ENCODE data around the gene EFCAB14.

Gene EFCAB14

GRCh38 chr1:46725736-46726108, 6.8 kb upstream of the EFCAB14 start:
- DNase-seq = no peak

GRCh38 chr1:46724991-46725735, 6.2 kb upstream of the EFCAB14 start:
- H2AFZ ChIP-seq (ENCODE audit: low read depth, low read length) = no peak overlapping the region

More at GRCh38 chr1:46725736-46726108, 6.8 kb upstream of the EFCAB14 start:
- H4K20me1 ChIP-seq (ENCODE audit: insufficient read depth, low read length) = no peaks in the 10 kb centered on the region
- H3K27me3 ChIP-seq (ENCODE audit: insufficient read depth, low read length, poor library complexity) = no peaks in the 10 kb centered on the region
- no peaks in the 10 kb centered on the region for H3K79me2 ChIP-seq (ENCODE audit: insufficient read depth, low read length)
- H3K4me1 ChIP-seq (ENCODE audit: insufficient read depth, low read length) = no peaks in the 10 kb centered on the region
- no peak overlapping the region for H3K27ac ChIP-seq (ENCODE audit: low read length)
- no peak overlapping the region for H2AFZ ChIP-seq (ENCODE audit: low read depth, low read length)
- no peaks in the 10 kb centered on the region for H3K36me3 ChIP-seq (ENCODE audit: insufficient read depth, low read length)
- no peak overlapping the region for H3K4me2 ChIP-seq (ENCODE audit: insufficient read depth, low read length)
- no peak for TF ChIP-seq CTCF (IDR thresholded peaks at IDR 0.05; ENCODE audit: borderline replicate concordance, extremely low read depth, low read length, poor library complexity, severe bottlenecking)
- TF ChIP-seq EZH2 (IDR thresholded peaks at IDR 0.05; ENCODE audit: borderline replicate concordance, low read depth, low read length, severe bottlenecking) = no peak
- H3K9me3 ChIP-seq (ENCODE audit: insufficient read depth, low read length, severe bottlenecking) = no peaks in the 10 kb centered on the region
- H3K4me3 ChIP-seq (ENCODE audit: low read depth in 1 of 2, low read length in 2 of 2) = no peak overlapping the region
- ATAC-seq (ENCODE audit: insufficient read depth, low read depth) = no peak
- H3K9ac ChIP-seq (ENCODE audit: low read depth, low read length) = no peak overlapping the region

GRCh38 chr1:46723901-46724300, 5.0 kb upstream of the EFCAB14 start:
- H3K27me3 ChIP-seq (ENCODE audit: insufficient read depth, low read length, poor library complexity) = no peaks in the 10 kb centered on the region
- H3K4me1 ChIP-seq (ENCODE audit: insufficient read depth, low read length) = peaks cover 8% of the 10 kb centered on the region
- DNase-seq (no peak), ATAC-seq (ENCODE audit: insufficient read depth, low read depth) (no peak)
- no peak overlapping the region for H3K27ac ChIP-seq (ENCODE audit: low read length)
- no peaks in the 10 kb centered on the region for H4K20me1 ChIP-seq (ENCODE audit: insufficient read depth, low read length)
- no peaks in the 10 kb centered on the region for H3K36me3 ChIP-seq (ENCODE audit: insufficient read depth, low read length)
- H3K9me3 ChIP-seq (ENCODE audit: insufficient read depth, low read length, severe bottlenecking) = no peaks in the 10 kb centered on the region
- TF ChIP-seq CTCF (IDR thresholded peaks at IDR 0.05; ENCODE audit: borderline replicate concordance, extremely low read depth, low read length, poor library complexity, severe bottlenecking) (no peak), EZH2 (IDR thresholded peaks at IDR 0.05; ENCODE audit: borderline replicate concordance, low read depth, low read length, severe bottlenecking) (no peak)
- H3K4me2 ChIP-seq (ENCODE audit: insufficient read depth, low read length) = no peak overlapping the region
- H3K9ac ChIP-seq (ENCODE audit: low read depth, low read length) = no peak overlapping the region
- no peaks in the 10 kb centered on the region for H3K79me2 ChIP-seq (ENCODE audit: insufficient read depth, low read length)
- H3K4me3 ChIP-seq (ENCODE audit: low read depth in 1 of 2, low read length in 2 of 2) = no peak overlapping the region
- H2AFZ ChIP-seq (ENCODE audit: low read depth, low read length) = no peak overlapping the region

More at GRCh38 chr1:46724991-46725735, 6.2 kb upstream of the EFCAB14 start:
- DNase-seq = peak; percentile 72
- H3K79me2 ChIP-seq (ENCODE audit: insufficient read depth, low read length) = no peaks in the 10 kb centered on the region
- no peaks in the 10 kb centered on the region for H3K9me3 ChIP-seq (ENCODE audit: insufficient read depth, low read length, severe bottlenecking)
- H3K9ac ChIP-seq (ENCODE audit: low read depth, low read length) = no peak overlapping the region
- H3K27ac ChIP-seq (ENCODE audit: low read length) = no peak overlapping the region
- no peaks in the 10 kb centered on the region for H3K27me3 ChIP-seq (ENCODE audit: insufficient read depth, low read length, poor library complexity)
- H3K4me2 ChIP-seq (ENCODE audit: insufficient read depth, low read length) = no peak overlapping the region
- no peaks in the 10 kb centered on the region for H4K20me1 ChIP-seq (ENCODE audit: insufficient read depth, low read length)
- H3K4me3 ChIP-seq (ENCODE audit: low read depth in 1 of 2, low read length in 2 of 2) = no peak overlapping the region
- no peak for TF ChIP-seq EZH2 (IDR thresholded peaks at IDR 0.05; ENCODE audit: borderline replicate concordance, low read depth, low read length, severe bottlenecking)
- TF ChIP-seq CTCF (IDR thresholded peaks at IDR 0.05; ENCODE audit: borderline replicate concordance, extremely low read depth, low read length, poor library complexity, severe bottlenecking) = peak; percentile 89
- H3K4me1 ChIP-seq (ENCODE audit: insufficient read depth, low read length) = no peaks in the 10 kb centered on the region
- peak; percentile 99 for ATAC-seq (ENCODE audit: insufficient read depth, low read depth)
- no peaks in the 10 kb centered on the region for H3K36me3 ChIP-seq (ENCODE audit: insufficient read depth, low read length)
